KG1 (cell line): ENCODE measurements around the gene RGN.
"Not testable (repeated sequence)": the region's sequence is repeated elsewhere in the genome, so short reads cannot be mapped to it uniquely, and the experiment has no call there.

ENCODE experiments used
- DNase-seq: peaks from one replicate; lab custom pipeline; 2025; lab: John Stamatoyannopoulos, UW

Gene RGN

GRCh38 chrX:47124466-47124865 is 46.2 kb downstream of the RGN start:
- DNase-seq: not testable (repeated sequence)

GRCh38 chrX:47129157-47129898 is 51.1 kb downstream of the RGN start:
- DNase-seq: peak; percentile 76

GRCh38 chrX:47129899-47130358 is 51.7 kb downstream of the RGN start:
- no peak for DNase-seq

GRCh38 chrX:47133493-47133892 is 55.2 kb downstream of the RGN start:
- DNase-seq: no peak

- DNase-seq: not testable (repeated sequence)
Measured at GRCh38 chrX:47135650-47136049, 57.4 kb downstream of the RGN start.

GRCh38 chrX:47138171-47138570 is 59.9 kb downstream of the RGN start:
- no peak for DNase-seq
